ENCODE data around the gene PCAT7.
"Not testable (repeated sequence)": the region's sequence is repeated elsewhere in the genome, so short reads cannot be mapped to it uniquely, and the experiment has no call there.

Gene PCAT7

DNA sequence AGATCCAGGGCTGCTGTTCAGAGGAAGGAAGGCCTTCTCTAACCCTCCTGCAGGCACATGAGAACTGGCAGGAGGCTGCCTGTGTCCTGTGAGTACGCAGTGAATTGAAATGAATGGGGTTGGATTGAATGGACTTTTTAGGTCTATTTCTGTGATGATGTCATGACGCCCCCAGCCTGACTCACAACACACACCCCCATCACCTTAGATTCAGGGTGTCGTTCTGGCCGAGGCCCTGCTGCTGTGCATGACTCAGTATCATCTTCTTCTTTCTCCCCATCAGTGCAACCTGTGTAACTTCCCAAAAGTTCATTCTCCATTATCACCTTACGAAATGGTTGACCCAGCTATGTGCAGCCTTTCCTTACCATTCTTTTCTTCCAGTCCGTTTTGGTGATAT is 5.4 kb downstream of the PCAT7 start:
- H3K4me2 ChIP-seq (ENCODE audit: low read length), result no peak overlapping the region
- H3K27me3 ChIP-seq (ENCODE audit: insufficient read depth, low read length), result no peaks in the 10 kb centered on the region
- no peak overlapping the region for H3K23ac ChIP-seq (ENCODE audit: low read length)
- no CpG with 5 or more reads among the region's 6 CpGs for WGBS (ENCODE audit: extremely low coverage, insufficient coverage, insufficient read length)
- peaks cover 2% of the 10 kb centered on the region for H3K9me3 ChIP-seq (ENCODE audit: insufficient read depth, low read depth, low read length)
- no peak overlapping the region for H2AK5ac ChIP-seq (ENCODE audit: low read length)
- peaks cover 0 to 5% of the 10 kb centered on the region in 2 experiments for H3K4me1 ChIP-seq (ENCODE audit: control insufficient read depth in 1 of 2, insufficient read depth in 2 of 2, low read length in 2 of 2)
- no peaks in the 10 kb centered on the region for H3K79me1 ChIP-seq (ENCODE audit: low read length)
- H3K36me3 ChIP-seq (ENCODE audit: control insufficient read depth in 1 of 2, insufficient read depth in 2 of 2, low read length in 2 of 2), result no peaks in the 10 kb centered on the region
- no peak overlapping the region for H4K91ac ChIP-seq (ENCODE audit: low read depth, low read length)
- H3K14ac ChIP-seq (ENCODE audit: low read length), result no peak overlapping the region
- no peak overlapping the region for H2BK12ac ChIP-seq (ENCODE audit: low read length)
- no peak overlapping the region for H3K4ac ChIP-seq (ENCODE audit: low read depth, low read length)
- no peak overlapping the region for H2BK5ac ChIP-seq (ENCODE audit: low read depth, low read length, poor library complexity)
- no peak overlapping the region for H3K9ac ChIP-seq (ENCODE audit: low read length)
- no peak for DNase-seq
- H2BK120ac ChIP-seq (ENCODE audit: insufficient read depth, low read length, poor library complexity), result no peak overlapping the region
- H3K27ac ChIP-seq (ENCODE audit: low read depth, low read length), result no peak overlapping the region
- H4K8ac ChIP-seq (ENCODE audit: low read depth, low read length), result no peak overlapping the region
- H3K4me3 ChIP-seq (ENCODE audit: low read depth, low read length), result no peak overlapping the region
- no peak overlapping the region for H2AFZ ChIP-seq (ENCODE audit: insufficient read depth, low read length, poor library complexity)
- H4K12ac ChIP-seq (ENCODE audit: low read depth, low read length), result no peak overlapping the region
- H3K18ac ChIP-seq (ENCODE audit: low read length), result no peak overlapping the region
- H3K79me2 ChIP-seq (ENCODE audit: control insufficient read depth, insufficient read depth, low read length, poor library complexity), result no peaks in the 10 kb centered on the region

DNA sequence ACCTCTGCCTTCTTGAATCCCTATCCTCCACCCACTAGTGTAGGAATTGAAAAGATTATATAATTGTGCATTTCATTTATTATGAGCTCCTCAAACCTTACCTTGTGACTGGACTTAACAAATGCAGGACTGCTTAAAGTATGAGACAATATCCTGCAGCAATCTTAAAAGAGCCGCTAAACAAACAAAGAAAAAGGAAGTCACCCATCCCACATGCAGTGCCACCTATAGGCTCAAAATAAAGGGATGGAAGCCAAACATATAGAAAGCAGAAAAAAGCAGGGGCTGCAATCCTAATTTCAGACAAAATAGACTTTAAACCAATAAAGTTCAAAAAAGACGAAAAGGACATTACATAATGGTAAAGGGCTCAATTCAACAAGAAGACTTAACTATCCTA is 8.7 kb downstream of the PCAT7 start:
- H3K79me1 ChIP-seq (ENCODE audit: low read length), result no peaks in the 10 kb centered on the region
- no peak overlapping the region for H3K27ac ChIP-seq (ENCODE audit: low read depth, low read length)
- H3K4me1 ChIP-seq (ENCODE audit: control insufficient read depth in 1 of 2, insufficient read depth in 2 of 2, low read length in 2 of 2), result no peaks in the 10 kb centered on the region
- H3K9ac ChIP-seq (ENCODE audit: low read length), result no peak overlapping the region
- no peak overlapping the region for H4K12ac ChIP-seq (ENCODE audit: low read depth, low read length)
- no peak overlapping the region for H3K18ac ChIP-seq (ENCODE audit: low read length)
- H4K91ac ChIP-seq (ENCODE audit: low read depth, low read length), result no peak overlapping the region
- no peaks in the 10 kb centered on the region for H3K79me2 ChIP-seq (ENCODE audit: control insufficient read depth, insufficient read depth, low read length, poor library complexity)
- peaks cover 2% of the 10 kb centered on the region for H3K9me3 ChIP-seq (ENCODE audit: insufficient read depth, low read depth, low read length)
- H2BK5ac ChIP-seq (ENCODE audit: low read depth, low read length, poor library complexity), result no peak overlapping the region
- no peak overlapping the region for H2BK120ac ChIP-seq (ENCODE audit: insufficient read depth, low read length, poor library complexity)
- H3K36me3 ChIP-seq (ENCODE audit: control insufficient read depth in 1 of 2, insufficient read depth in 2 of 2, low read length in 2 of 2), result no peaks in the 10 kb centered on the region
- no peak overlapping the region for H3K23ac ChIP-seq (ENCODE audit: low read length)
- H3K14ac ChIP-seq (ENCODE audit: low read length), result no peak overlapping the region
- no peak overlapping the region for H2AK5ac ChIP-seq (ENCODE audit: low read length)
- no peak overlapping the region for H3K4me3 ChIP-seq (ENCODE audit: low read depth, low read length)
- H3K27me3 ChIP-seq (ENCODE audit: insufficient read depth, low read length), result no peaks in the 10 kb centered on the region
- no peak overlapping the region for H3K4me2 ChIP-seq (ENCODE audit: low read length)
- H2AFZ ChIP-seq (ENCODE audit: insufficient read depth, low read length, poor library complexity), result no peak overlapping the region
- no peak for DNase-seq
- H4K8ac ChIP-seq (ENCODE audit: low read depth, low read length), result no peak overlapping the region
- H3K4ac ChIP-seq (ENCODE audit: low read depth, low read length), result no peak overlapping the region
- no CpG with 5 or more reads among the region's 2 CpGs for WGBS (ENCODE audit: extremely low coverage, insufficient coverage, insufficient read length)
- H2BK12ac ChIP-seq (ENCODE audit: low read length), result no peak overlapping the region

DNA sequence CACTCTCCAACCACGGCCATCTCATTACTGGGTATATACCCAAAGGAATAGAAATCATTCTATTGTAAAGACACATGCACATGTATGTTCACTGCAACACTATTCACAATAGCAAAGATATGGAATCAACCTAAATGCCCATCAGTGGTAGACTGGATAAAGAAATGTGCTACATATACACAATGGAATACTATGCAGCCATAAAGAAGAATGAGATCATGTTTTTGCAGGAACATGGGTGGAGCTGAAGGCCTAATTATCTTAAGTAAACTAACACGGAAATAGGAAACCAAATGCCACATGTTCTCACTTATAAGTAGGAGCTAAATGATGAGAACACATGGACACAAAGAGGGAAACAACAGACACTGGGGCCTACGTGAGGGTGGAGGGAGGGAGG is 9.4 kb downstream of the PCAT7 start:
- not testable (repeated sequence) for H3K9ac ChIP-seq (ENCODE audit: low read length); H3K36me3 ChIP-seq (ENCODE audit: control insufficient read depth in 1 of 2, insufficient read depth in 2 of 2, low read length in 2 of 2); H3K18ac ChIP-seq (ENCODE audit: low read length); H4K12ac ChIP-seq (ENCODE audit: low read depth, low read length); H2BK12ac ChIP-seq (ENCODE audit: low read length); H2BK120ac ChIP-seq (ENCODE audit: insufficient read depth, low read length, poor library complexity); DNase-seq; H2BK5ac ChIP-seq (ENCODE audit: low read depth, low read length, poor library complexity); H3K27me3 ChIP-seq (ENCODE audit: insufficient read depth, low read length); H3K14ac ChIP-seq (ENCODE audit: low read length); H3K4me3 ChIP-seq (ENCODE audit: low read depth, low read length); H3K4ac ChIP-seq (ENCODE audit: low read depth, low read length); H3K23ac ChIP-seq (ENCODE audit: low read length); H4K8ac ChIP-seq (ENCODE audit: low read depth, low read length); H3K4me2 ChIP-seq (ENCODE audit: low read length); H2AFZ ChIP-seq (ENCODE audit: insufficient read depth, low read length, poor library complexity); H3K4me1 ChIP-seq (ENCODE audit: control insufficient read depth in 1 of 2, insufficient read depth in 2 of 2, low read length in 2 of 2); H3K9me3 ChIP-seq (ENCODE audit: insufficient read depth, low read depth, low read length); H3K79me2 ChIP-seq (ENCODE audit: control insufficient read depth, insufficient read depth, low read length, poor library complexity); H4K91ac ChIP-seq (ENCODE audit: low read depth, low read length); H2AK5ac ChIP-seq (ENCODE audit: low read length); H3K27ac ChIP-seq (ENCODE audit: low read depth, low read length); H3K79me1 ChIP-seq (ENCODE audit: low read length)
- no CpG with 5 or more reads among the region's 3 CpGs for WGBS (ENCODE audit: extremely low coverage, insufficient coverage, insufficient read length)

DNA sequence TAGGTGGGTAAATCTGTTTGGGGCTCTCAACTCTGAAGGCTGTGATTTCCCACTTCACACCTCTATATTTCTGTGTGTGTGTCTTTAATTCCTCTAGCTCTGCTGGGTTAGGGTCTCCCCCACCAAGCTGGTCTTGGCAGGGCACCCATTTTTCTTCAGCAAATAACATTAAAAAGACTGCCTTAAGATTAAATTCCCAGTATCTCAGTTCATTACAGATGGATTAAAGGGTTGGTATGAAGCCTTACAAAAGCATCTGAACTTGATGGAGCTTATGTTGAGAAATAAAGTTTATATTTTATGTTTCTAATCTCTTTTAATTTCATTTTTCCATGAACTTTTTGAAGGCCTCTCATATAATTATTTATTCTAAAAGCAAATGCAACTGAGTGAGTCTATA is 11.7 kb downstream of the PCAT7 start:
- Histone ChIP-seq H3K36me3 (ENCODE audit: control insufficient read depth in 1 of 2, insufficient read depth in 2 of 2, low read length in 2 of 2) (no peaks in the 10 kb centered on the region), H4K91ac (ENCODE audit: low read depth, low read length) (no peak overlapping the region), H3K9me3 (ENCODE audit: insufficient read depth, low read depth, low read length) (peaks cover 2% of the 10 kb centered on the region), H3K4me1 (ENCODE audit: control insufficient read depth in 1 of 2, insufficient read depth in 2 of 2, low read length in 2 of 2) (no peaks in the 10 kb centered on the region), H2AFZ (ENCODE audit: insufficient read depth, low read length, poor library complexity) (no peak overlapping the region), H4K8ac (ENCODE audit: low read depth, low read length) (no peak overlapping the region), H3K4me2 (ENCODE audit: low read length) (no peak overlapping the region), H3K23ac (ENCODE audit: low read length) (no peak overlapping the region), H3K4me3 (ENCODE audit: low read depth, low read length) (no peak overlapping the region), H3K27me3 (ENCODE audit: insufficient read depth, low read length) (no peaks in the 10 kb centered on the region), H2BK5ac (ENCODE audit: low read depth, low read length, poor library complexity) (no peak overlapping the region), H2AK5ac (ENCODE audit: low read length) (no peak overlapping the region), H2BK120ac (ENCODE audit: insufficient read depth, low read length, poor library complexity) (no peak overlapping the region), H3K4ac (ENCODE audit: low read depth, low read length) (no peak overlapping the region), H3K9ac (ENCODE audit: low read length) (no peak overlapping the region), H4K12ac (ENCODE audit: low read depth, low read length) (no peak overlapping the region), H3K18ac (ENCODE audit: low read length) (no peak overlapping the region), H3K14ac (ENCODE audit: low read length) (no peak overlapping the region), H3K79me2 (ENCODE audit: control insufficient read depth, insufficient read depth, low read length, poor library complexity) (no peaks in the 10 kb centered on the region), H3K79me1 (ENCODE audit: low read length) (no peaks in the 10 kb centered on the region), H2BK12ac (ENCODE audit: low read length) (no peak overlapping the region), H3K27ac (ENCODE audit: low read depth, low read length) (no peak overlapping the region)
- DNase-seq, result no peak

DNA sequence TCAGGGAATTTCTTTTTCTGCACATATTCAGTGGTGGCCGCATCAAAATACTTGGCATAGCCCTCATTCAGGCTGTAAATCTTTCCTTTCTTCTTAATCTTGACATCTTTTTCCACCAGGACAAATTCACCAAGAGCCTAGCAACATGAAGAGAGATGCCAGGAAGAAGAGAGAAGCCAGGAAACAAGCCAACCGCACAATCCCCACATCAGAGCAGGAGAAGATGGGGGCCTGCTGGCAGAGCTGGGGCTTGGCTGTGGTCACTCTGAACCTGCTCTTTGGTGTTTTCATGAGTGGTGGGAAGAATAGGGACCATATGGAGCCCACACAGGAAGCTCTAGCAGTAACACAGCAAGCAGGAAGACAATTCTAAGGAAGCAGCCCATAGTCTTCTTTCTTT is 12.4 kb downstream of the PCAT7 start:
- Histone ChIP-seq H3K4me3 (ENCODE audit: low read depth, low read length) (no peak overlapping the region), H2BK5ac (ENCODE audit: low read depth, low read length, poor library complexity) (no peak overlapping the region), H2AFZ (ENCODE audit: insufficient read depth, low read length, poor library complexity) (no peak overlapping the region)

More for the DNA sequence above, 12.4 kb downstream of the PCAT7 start:
- no peak overlapping the region for H3K4ac ChIP-seq (ENCODE audit: low read depth, low read length)
- no peak overlapping the region for H3K9ac ChIP-seq (ENCODE audit: low read length)
- H3K79me2 ChIP-seq (ENCODE audit: control insufficient read depth, insufficient read depth, low read length, poor library complexity), result no peaks in the 10 kb centered on the region
- H3K9me3 ChIP-seq (ENCODE audit: insufficient read depth, low read depth, low read length), result peaks cover 2% of the 10 kb centered on the region
- no peak overlapping the region for H3K23ac ChIP-seq (ENCODE audit: low read length)
- H3K18ac ChIP-seq (ENCODE audit: low read length), result no peak overlapping the region
- no peak overlapping the region for H2AK5ac ChIP-seq (ENCODE audit: low read length)
- no peaks in the 10 kb centered on the region for H3K79me1 ChIP-seq (ENCODE audit: low read length)
- H4K12ac ChIP-seq (ENCODE audit: low read depth, low read length), result no peak overlapping the region
- no peak for DNase-seq
- no peak overlapping the region for H3K27ac ChIP-seq (ENCODE audit: low read depth, low read length)
- H3K4me1 ChIP-seq (ENCODE audit: control insufficient read depth in 1 of 2, insufficient read depth in 2 of 2, low read length in 2 of 2), result no peaks in the 10 kb centered on the region
- no peaks in the 10 kb centered on the region for H3K27me3 ChIP-seq (ENCODE audit: insufficient read depth, low read length)
- H2BK12ac ChIP-seq (ENCODE audit: low read length), result no peak overlapping the region
- H4K91ac ChIP-seq (ENCODE audit: low read depth, low read length), result no peak overlapping the region
- H4K8ac ChIP-seq (ENCODE audit: low read depth, low read length), result no peak overlapping the region
- WGBS (ENCODE audit: extremely low coverage, insufficient coverage, insufficient read length), result no CpG with 5 or more reads among the region's 2 CpGs
- no peaks in the 10 kb centered on the region for H3K36me3 ChIP-seq (ENCODE audit: control insufficient read depth in 1 of 2, insufficient read depth in 2 of 2, low read length in 2 of 2)
- H2BK120ac ChIP-seq (ENCODE audit: insufficient read depth, low read length, poor library complexity), result no peak overlapping the region
- no peak overlapping the region for H3K14ac ChIP-seq (ENCODE audit: low read length)
- H3K4me2 ChIP-seq (ENCODE audit: low read length), result no peak overlapping the region
